Measurements from ENCODE around the gene PTPRQ. TPM values are rescaled to one million over a fixed set of nuclear protein-coding genes. Genes with fewer than 3 reads are reported as not detected.

PTPRQ gene
- total RNA-seq, 1 donor from 2014 or later = 0.07 TPM

DNA sequence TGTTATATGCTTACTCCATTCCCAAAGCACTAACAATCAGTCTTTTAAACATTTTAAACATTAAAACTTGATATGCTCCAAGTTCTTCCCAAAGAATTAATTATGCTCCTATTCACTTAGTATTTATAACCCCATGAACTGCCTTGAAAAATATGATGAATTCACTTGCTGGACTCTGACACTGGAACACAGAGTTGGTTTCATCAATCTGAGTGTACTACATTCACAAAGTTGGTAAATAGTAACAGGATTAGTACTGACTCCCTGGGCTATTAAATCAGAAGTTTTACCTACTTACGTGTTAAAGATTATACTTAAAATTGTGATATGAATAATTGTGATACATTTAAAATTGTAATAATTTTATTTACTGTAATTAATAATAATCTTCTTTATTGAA, 246.1 kb downstream of the PTPRQ start:
- H3F3A ChIP-seq (ENCODE audit: low read depth) = no peaks in the 10 kb centered on the region
- no peaks in the 10 kb centered on the region for H3K9me3 Mint-ChIP-seq
- no peak overlapping the region for H2AFZ ChIP-seq (replicated peaks)
- no peak overlapping the region for H3K4me2 ChIP-seq
- no peaks in the 10 kb centered on the region for H3K36me3 ChIP-seq
- H3K27ac Mint-ChIP-seq = no peak overlapping the region
- no peak overlapping the region for H3K9ac ChIP-seq
- no peak for DNase-seq (ENCODE audit: low spot score)
- H3K4me1 ChIP-seq = no peaks in the 10 kb centered on the region
- no peaks in the 10 kb centered on the region for H3K27me3 ChIP-seq
- no peak overlapping the region for H3K4me3 ChIP-seq
- H3K9me3 ChIP-seq (ENCODE audit: low read depth) = no peaks in the 10 kb centered on the region
- H4K20me1 ChIP-seq (ENCODE audit: low read depth) = no peaks in the 10 kb centered on the region
- no peaks in the 10 kb centered on the region for H3K27me3 Mint-ChIP-seq (ENCODE audit: insufficient read depth, low read depth)
- H3K36me3 Mint-ChIP-seq = no peaks in the 10 kb centered on the region
- H3K4me1 Mint-ChIP-seq = no peaks in the 10 kb centered on the region
- H3K4me3 Mint-ChIP-seq = no peak overlapping the region
- H3K27ac ChIP-seq = no peak overlapping the region
- TF ChIP-seq, protein P1, sequence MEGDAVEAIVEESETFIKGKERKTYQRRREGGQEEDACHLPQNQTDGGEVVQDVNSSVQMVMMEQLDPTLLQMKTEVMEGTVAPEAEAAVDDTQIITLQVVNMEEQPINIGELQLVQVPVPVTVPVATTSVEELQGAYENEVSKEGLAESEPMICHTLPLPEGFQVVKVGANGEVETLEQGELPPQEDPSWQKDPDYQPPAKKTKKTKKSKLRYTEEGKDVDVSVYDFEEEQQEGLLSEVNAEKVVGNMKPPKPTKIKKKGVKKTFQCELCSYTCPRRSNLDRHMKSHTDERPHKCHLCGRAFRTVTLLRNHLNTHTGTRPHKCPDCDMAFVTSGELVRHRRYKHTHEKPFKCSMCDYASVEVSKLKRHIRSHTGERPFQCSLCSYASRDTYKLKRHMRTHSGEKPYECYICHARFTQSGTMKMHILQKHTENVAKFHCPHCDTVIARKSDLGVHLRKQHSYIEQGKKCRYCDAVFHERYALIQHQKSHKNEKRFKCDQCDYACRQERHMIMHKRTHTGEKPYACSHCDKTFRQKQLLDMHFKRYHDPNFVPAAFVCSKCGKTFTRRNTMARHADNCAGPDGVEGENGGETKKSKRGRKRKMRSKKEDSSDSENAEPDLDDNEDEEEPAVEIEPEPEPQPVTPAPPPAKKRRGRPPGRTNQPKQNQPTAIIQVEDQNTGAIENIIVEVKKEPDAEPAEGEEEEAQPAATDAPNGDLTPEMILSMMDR (IDR thresholded peaks at IDR 0.05) = no peak
- no peak for TF ChIP-seq EZH2phosphoT487 (IDR thresholded peaks at IDR 0.05)
- TF ChIP-seq EZH2 (IDR thresholded peaks at IDR 0.05) = no peak
- no peaks in the 10 kb centered on the region for H3K79me2 ChIP-seq (ENCODE audit: low read depth)

DNA sequence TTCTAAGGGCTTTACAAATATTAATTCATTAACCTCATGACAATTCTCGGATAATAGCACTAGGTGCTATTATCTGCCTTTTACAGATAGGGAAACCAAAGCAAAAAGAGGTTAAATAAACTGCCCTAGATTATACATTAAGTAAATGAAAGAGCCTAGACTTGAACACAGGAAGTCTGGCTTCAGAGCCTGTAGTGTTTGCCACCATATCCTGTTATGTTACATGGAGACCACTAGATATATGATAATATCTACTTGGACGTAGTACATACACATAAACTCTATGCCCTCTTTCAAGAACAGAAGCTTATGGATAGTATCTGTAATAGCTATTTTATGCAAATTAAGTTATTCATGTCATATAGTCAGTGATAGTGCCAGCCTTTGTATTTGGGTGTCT, 246.5 kb downstream of the PTPRQ start:
- TF ChIP-seq EZH2phosphoT487 (IDR thresholded peaks at IDR 0.05) = no peak
- TF ChIP-seq, protein P1 (IDR thresholded peaks at IDR 0.05) = no peak
- TF ChIP-seq EZH2 (IDR thresholded peaks at IDR 0.05) = no peak
- H4K20me1 ChIP-seq (ENCODE audit: low read depth) = no peaks in the 10 kb centered on the region
- no peaks in the 10 kb centered on the region for H3K4me1 ChIP-seq
- H3K27ac ChIP-seq = no peak overlapping the region
- H3K9ac ChIP-seq = no peak overlapping the region
- Mint-ChIP-seq H3K36me3 (no peaks in the 10 kb centered on the region), H3K27ac (no peak overlapping the region), H3K27me3 (ENCODE audit: insufficient read depth, low read depth) (no peaks in the 10 kb centered on the region), H3K4me3 (no peak overlapping the region), H3K9me3 (no peaks in the 10 kb centered on the region), H3K4me1 (no peaks in the 10 kb centered on the region)
- H3K9me3 ChIP-seq (ENCODE audit: low read depth) = no peaks in the 10 kb centered on the region
- no peak overlapping the region for H3K4me2 ChIP-seq
- no peaks in the 10 kb centered on the region for H3F3A ChIP-seq (ENCODE audit: low read depth)
- no peaks in the 10 kb centered on the region for H3K79me2 ChIP-seq (ENCODE audit: low read depth)
- H3K36me3 ChIP-seq = no peaks in the 10 kb centered on the region
- no peak for DNase-seq (ENCODE audit: low spot score)
- no peak overlapping the region for H2AFZ ChIP-seq (replicated peaks)
- H3K4me3 ChIP-seq = no peak overlapping the region
- no peaks in the 10 kb centered on the region for H3K27me3 ChIP-seq

DNA sequence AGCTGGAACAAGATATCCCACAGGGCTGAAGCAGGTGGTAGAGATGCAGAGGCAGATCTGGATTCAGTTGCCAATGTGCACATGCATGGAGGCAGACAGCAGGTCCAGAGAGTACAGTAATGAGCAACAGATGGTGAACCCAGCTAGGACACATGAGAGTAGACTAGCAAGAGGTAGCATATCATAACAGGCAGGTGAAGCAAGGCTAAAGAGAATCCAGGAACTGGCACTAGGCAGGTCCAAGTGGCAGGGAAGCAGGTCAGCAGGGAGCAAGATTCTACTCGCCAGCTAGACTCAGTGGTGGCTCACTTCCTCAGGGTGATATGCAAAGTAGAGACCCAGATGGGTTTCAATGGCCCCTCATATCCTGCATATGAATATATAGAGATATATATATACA, 248.1 kb downstream of the PTPRQ start:
- no peak overlapping the region for H3K9ac ChIP-seq
- no peaks in the 10 kb centered on the region for H3K9me3 ChIP-seq (ENCODE audit: low read depth)
- H3K36me3 ChIP-seq = no peaks in the 10 kb centered on the region
- no peak overlapping the region for H3K4me3 ChIP-seq
- H3K4me1 ChIP-seq = no peaks in the 10 kb centered on the region
- H3K27me3 ChIP-seq = no peaks in the 10 kb centered on the region
- no peaks in the 10 kb centered on the region for H4K20me1 ChIP-seq (ENCODE audit: low read depth)
- no peaks in the 10 kb centered on the region for H3K27me3 Mint-ChIP-seq (ENCODE audit: insufficient read depth, low read depth)
- H3K9me3 Mint-ChIP-seq = no peaks in the 10 kb centered on the region
- no peak overlapping the region for H2AFZ ChIP-seq (replicated peaks)
- no peak for DNase-seq (ENCODE audit: low spot score)
- no peak overlapping the region for H3K27ac Mint-ChIP-seq
- no peak overlapping the region for H3K4me3 Mint-ChIP-seq
- no peaks in the 10 kb centered on the region for H3K79me2 ChIP-seq (ENCODE audit: low read depth)
- H3K36me3 Mint-ChIP-seq = no peaks in the 10 kb centered on the region
- H3K4me2 ChIP-seq = no peak overlapping the region
- H3F3A ChIP-seq (ENCODE audit: low read depth) = no peaks in the 10 kb centered on the region
- no peak for TF ChIP-seq EZH2 (IDR thresholded peaks at IDR 0.05)
- TF ChIP-seq, protein P1 (IDR thresholded peaks at IDR 0.05) = no peak
- no peak for TF ChIP-seq EZH2phosphoT487 (IDR thresholded peaks at IDR 0.05)
- H3K4me1 Mint-ChIP-seq = no peaks in the 10 kb centered on the region
- no peak overlapping the region for H3K27ac ChIP-seq

Data from neural progenitor cell (in vitro differentiated cells).